Measurements from ENCODE around the gene MRPL21.
"Not testable (repeated sequence)": the region's sequence is repeated elsewhere in the genome, so short reads cannot be mapped to it uniquely, and the experiment has no call there.

Gene MRPL21

DNA sequence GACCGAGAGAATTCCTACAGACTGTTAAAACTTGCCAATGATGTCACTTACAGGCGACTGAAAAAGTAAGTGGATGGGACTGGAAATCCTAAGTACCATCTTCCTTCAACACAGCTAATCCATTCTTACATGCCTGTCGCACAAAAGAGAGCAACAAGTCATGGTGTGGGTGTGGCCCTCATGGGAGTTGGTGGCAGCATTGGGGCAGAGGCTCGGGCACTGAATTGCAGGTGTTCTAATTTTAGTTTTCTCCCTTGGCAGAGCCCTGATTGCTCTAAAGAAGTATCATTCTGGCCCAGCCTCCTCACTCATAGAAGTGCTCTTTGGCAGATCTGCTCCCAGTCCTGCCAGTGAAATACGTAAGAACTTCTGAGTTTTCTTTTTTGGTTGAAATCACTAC, 4.6 kb upstream of the MRPL21 start:
- no peak for DNase-seq

DNA sequence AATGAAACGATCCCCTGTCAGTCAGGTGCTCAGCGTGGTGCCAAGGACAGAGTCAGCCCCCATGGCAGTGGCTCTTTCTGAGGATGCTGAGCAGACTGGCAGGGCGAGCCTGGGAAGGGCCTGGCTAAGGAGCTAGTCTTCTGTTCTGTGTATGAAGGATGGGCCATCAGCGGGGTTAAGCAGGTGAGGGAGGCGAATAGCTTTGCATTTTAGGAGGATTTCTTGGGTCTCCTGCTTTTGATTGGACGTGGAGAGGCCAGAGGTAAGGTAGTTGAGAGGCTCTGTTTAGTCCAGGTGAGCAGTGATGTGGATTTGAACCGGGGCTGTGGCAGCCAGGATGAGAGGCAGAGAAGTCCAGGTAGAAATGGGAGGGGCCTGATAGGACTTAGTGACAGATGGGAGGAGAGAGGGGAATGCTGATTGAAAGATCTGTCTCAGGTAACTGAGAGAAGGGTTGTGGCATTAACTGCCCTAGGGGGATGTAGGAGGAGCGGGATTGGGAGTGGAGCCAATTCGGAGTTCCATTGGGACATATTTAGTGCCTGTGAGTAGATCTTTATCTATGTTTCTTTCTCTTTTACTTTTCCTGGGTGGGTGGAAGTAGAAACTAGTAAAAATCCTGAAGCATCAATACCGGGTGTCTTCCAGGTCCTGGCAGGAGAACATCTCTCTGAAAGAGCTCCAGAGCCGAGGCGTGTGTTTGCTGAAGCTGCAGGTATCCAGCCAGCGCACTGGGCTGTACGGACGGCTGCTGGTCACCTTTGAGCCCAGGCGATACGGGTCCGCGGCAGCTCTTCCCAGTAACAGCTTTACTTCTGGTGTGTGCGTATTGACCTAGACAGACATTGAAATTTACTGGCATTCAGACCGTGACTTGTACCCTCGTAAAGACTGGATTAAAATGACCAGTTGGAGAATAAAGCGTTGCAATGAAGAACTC, 2.1 kb upstream of the MRPL21 start:
- no peak for DNase-seq

DNA sequence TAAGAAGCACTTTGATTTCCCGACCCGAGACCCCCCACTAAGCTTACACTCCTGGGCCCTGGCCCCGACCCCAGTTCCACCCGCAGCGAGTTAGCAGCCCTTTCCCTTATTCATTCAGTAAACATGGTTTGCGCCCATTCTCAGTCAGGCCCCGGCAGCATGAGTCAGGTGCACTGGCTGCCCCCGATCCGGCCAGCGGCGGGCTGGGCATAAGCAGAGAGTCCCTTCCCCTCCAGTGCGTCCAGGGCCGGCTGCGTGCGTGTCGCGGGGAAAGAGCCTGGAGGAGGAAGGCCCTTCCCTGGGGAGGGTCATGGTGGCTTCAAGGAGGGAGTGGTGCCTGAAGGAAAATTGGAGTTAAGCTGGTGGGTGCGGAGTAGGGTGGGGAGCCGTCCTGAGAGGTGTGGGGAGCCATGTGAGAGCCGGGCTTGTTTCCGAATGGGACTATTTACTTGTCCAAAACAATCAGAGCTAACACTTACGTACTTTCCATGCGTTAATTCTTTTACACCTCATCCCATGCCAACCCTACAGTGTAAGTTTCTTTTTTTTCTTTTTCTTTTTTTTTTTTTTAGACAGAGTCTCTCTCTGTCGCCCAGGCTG, 716 bp upstream of the MRPL21 start:
- DNase-seq: peak; percentile 9

DNA sequence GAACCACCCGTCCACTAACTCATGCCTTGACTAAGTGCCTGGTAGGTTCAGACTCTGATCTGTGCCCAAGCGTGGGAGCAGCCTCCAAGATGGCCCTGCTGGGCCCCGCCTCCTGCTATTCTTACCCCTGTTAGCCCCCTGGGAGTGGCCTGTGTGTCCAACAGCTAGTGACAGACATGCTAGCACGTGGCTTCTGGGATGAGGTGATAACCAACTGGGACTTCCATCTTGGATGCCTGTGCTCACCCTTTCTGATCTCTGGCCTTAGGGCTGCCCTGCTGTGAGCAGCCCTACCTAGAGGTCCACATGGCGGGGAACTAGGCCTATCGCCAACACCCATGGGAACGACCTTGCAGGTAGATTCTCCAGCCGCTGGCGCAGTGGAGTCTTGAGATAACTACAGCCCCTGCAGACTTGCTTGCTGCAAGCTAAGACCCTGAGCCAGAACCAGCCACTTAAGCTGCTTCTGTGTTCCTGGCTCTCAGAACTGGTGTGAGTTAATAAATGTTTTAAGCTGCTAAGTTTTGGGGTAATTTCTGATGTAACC, 2.7 kb downstream of the MRPL21 start:
- no peak for DNase-seq

DNA sequence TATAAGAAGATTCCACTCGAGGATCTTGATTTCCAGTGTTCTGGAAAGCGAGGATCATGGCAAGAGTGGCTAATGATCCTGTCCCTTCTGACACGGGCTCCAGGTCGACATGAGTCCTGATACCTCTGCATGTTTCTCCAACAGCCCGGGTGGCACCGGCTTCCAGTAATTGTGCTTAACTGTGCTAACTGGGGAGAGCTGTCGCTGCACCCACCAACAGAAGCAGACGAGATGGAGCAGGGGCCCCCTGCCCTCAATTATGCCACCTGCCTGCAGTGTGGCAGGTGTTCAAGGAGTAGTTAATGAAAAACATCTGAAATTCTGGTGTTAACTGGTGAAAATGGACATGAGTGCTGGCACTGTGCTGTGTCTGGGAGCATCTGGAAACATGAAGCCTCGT, 6.2 kb downstream of the MRPL21 start:
- no peak for DNase-seq

- no peak for DNase-seq
These were observed 7.3 kb downstream of the MRPL21 start for GRCh38 chr11:68896171-68896959.

DNA sequence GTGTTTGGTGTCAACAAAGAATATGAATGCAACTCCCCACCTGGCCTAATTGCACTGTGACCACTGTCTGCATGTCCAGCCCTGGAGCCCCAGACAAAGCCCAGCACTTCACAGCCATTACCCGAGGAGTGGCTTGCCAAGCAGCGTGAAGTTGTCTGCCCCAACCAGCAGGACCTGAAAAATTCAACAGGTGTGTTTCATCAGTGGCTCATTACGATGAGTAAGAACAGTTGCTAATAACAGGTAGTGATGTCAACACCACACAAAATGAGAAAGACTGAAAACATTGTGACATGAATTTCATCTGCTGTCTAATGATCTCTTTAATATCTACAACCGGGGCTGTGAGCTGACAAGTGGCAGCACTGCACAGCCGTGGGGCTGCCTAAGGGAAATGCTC, 10.3 kb downstream of the MRPL21 start:
- DNase-seq: no peak

DNA sequence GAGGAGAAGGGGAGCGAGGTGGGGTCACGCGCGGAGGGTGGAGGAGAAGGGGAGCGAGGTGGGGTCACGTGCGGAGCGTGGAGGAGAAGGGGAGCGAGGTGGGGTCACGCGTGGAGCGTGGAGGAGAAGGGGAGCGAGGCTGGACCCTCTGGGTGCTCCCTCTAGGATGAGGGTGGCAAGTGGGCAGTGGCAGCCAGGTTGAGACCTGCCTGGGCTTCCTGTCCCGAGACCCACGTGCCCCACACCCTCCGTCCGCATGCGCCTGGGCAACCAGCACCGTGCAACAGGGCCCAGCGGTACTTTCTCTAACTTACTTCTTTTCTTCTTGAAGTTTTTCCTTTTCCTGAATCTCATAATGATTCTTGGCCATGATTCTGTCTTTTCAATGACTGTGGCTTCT, 11.1 kb downstream of the MRPL21 start:
- no peak for DNase-seq

DNA sequence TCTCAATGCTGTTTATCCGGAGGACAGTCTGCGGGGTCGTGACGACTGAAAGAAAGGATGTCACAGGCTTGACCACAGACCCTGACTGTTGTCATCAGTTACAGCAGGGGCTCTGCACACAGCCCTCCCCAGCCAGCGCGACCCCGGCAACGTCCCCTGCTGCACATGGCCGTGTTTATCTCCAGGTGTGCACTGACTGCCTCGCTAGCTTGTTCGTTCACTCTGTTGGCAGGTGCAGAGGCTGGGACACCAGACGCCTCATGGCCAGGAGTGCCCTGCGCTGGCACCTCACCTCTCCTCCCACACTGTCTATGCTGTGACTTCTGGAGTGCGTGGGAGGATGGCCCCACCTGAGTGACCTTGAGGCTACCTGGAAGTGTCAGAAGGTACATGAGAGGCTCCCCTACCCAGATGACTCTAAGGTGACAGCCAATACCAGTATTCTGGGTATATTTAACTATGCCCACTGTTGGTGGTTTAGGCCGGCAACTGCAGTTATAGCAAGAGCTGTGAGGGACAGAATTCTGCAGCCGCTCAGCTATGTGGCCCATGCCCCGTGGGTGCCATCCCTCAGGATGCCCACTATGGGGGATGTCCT, 12.2 kb downstream of the MRPL21 start:
- DNase-seq: no peak

DNA sequence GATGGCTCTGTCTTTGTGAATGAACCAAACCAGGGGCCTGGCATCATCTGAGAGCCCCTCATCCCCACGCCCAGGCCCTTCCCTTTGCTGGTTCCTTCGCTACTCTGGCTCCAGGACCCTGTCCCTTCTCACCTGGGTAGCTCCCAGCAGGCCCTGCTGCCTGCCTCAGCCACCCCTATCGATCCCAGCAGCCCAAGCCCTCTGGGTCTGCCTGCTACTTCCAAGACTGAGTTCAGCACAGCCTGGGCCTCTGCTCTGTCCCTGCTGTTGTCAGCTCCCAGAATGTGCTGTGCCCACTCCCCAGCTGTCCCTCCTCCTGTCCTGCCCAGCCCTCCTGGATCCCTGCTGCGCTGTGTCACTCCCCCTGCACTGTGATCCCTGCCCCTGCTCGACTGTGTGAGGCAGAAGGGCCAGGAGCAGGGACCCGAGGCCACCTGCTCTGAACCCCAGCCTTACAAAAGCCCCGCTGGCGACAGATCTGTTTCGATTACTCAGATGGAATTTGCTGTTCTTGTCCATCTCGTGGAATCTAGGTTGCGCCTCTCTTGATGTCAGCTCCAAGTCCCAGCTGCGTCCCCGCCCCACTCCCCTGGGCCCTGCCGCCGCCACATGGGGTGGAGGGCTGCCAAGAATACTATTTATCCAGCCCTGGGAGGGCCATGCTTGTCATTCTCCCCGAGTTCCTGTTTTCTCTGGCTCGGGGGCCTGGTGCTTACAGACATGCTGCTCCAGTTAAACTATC, 13.0 kb downstream of the MRPL21 start:
- no peak for DNase-seq

- no peak for DNase-seq
These were observed 13.6 kb downstream of the MRPL21 start for GRCh38 chr11:68889948-68890446.

GRCh38 chr11:68884827-68885226, 18.8 kb downstream of the MRPL21 start:
- DNase-seq: not testable (repeated sequence)

DNA sequence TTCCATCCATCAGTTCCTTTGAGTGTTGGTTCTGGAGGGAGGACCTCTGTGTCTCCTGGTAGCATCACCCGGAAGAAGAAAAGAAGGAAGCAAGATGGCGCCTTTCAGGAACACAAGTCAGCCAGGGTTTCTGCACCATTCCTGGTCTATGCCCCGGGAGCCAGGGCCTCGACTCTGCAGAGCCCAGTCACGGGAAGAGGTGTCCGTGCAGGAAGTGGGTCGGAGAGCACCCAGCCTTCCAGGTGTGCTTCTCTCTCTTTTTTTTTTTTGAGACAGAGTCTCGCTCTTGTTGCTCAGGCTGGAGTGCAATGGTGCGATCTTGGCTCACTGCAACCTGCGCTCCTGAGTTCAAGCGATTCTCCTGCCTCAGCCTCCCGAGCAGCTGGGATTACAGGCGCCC, 21.2 kb downstream of the MRPL21 start:
- no peak for DNase-seq

DNA sequence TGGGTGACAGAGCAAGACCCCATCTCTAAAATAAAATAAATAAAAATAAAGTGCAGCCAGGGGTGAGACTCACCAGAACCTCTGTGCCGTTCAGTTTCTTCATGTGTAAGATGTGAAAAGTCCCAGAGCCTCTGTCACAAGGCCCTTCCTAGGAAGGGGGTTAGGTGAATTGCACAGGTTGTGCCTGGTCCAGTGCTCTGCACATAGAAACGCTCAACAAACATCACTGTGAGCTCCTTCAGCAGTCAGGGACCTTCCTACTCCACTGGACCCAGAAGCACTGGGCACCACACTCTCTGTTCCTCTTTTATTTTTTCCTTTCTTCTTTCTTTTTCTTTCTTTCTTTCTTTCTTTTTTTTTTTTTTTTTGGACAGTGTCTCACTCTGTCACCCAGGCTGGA, 22.3 kb downstream of the MRPL21 start:
- DNase-seq: no peak

DNA sequence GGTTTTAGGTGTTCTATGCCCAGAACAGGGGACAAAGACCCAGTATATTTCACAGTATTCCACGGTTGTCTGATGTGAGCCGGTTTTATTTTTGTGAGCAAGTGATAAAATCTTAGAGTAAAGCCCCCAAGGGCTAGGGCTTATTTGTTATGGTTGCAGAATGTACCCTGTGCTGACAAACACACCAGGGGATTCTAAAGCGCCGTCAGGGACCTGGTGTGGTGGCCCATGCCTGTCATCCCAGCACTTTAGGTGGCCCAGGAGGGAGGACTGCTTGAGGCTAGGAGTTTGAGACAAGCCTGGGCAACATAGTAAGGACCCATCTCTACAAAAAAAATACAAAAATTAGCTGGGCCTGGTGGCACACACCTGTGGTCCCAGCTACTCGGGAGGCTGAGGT, 22.8 kb downstream of the MRPL21 start:
- DNase-seq: no peak

DNA sequence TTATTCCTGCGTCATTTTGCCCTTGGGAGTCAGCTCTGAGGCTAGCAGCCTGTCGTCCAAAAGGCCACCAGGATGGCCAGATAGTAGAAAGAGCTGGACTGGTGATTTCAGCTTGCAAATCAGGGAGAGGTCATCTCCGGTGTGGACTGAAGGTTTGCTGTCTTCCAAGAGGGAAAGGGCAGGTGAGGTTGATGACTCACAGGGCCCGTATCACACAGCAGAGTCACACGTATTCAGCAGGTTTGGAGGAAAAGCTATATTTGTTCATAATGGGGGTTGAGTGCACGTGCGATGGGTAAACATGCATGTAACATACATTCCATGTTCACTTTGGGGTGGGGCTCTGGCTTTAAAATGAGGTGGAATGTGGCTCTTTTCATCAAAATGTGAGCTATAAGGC, 25.6 kb downstream of the MRPL21 start:
- no peak for DNase-seq

DNA sequence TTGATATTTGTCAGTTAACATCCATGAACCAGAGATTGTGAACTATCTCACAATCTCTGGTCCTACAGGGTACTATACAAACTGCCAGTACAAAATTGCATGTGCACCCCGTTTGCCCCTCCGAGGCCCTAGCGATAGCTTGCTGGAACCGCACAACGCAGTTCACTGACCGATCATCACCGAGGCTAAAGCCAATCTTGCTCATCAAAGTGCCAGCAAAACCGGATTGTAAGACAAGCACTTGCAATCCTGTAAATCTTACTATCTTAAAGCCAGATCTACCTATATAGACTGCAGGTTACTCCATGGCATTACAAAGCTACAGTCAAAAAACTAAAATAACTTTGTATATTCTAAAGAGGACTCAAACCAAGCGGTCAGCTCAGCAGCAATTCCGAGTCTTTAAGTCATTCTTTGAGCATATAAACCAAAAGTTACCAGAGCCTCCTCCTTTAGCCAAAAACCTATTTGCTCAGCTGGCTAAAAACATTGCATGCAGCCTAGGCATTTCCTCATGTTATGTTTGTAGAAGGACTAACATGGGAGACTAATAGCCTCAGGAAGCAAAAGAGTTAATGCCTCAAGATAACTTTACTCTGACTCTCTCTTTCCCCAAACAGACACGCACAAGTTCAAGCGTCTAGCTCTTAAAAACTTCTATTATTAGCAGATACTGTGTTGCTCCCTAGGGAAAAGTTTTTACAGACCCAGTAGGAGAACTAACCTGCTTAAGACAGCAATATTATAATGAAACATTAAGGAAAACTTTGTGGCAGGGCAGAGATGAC, 31.2 kb downstream of the MRPL21 start:
- no peak for DNase-seq

- DNase-seq: no peak
These were observed 33.2 kb downstream of the MRPL21 start for GRCh38 chr11:68870470-68870869.

DNA sequence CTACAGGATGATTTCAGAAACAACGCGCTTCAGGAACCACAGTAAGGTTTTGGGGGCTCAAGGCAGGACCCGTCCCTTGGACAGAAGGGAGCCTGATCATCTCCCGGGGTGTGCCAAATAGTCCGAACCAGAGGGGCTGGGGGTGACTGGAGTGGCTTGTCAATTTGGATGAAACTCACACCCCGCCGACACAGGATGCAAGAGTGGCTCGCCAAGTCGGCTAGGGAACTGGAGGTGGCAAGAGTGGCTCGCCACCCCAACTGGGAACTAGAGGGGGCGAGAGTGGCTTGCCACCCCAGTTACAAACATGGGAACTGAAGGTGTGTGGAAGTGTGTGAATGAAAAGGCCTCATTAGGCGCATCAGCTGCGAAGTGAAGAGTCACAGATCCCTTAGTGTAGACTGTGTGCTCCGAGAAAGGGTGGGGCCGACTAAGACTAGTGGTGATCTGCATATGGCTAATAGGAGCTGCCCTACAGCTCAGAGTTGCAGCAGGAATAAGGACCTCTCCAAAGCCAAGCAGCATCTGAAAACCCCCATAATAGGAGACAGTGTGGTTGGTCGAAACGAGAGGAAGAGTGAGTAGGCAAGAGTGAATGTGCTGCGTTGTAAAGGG, 35.3 kb downstream of the MRPL21 start:
- no peak for DNase-seq

DNA sequence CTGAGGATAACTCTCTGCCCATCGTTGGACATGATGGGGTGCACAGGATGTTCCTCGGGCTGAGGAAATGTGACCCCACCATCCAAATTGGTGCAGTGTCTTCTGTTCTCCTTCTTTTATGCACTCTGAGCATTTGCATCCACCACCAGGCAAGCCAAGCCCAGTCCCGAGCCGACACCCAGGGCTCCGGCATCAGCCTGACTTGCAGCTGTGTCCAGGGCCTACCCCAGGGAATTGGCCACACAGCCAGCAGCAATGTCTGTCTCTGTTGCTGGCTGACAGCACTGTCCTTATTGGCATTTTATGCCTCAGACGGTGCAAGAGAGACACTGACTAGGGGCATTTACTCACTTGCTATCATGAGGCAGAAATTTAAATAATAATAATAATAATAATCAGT, 36.6 kb downstream of the MRPL21 start:
- no peak for DNase-seq

- DNase-seq: no peak
These were observed 38.4 kb downstream of the MRPL21 start for GRCh38 chr11:68865241-68865640.

Data from activated effector memory CD4-positive, alpha-beta T cell treated with Interleukin-2 at 50 U/mL for 16 hours (primary cell).